ENCODE data around the gene AK8.
A peak's percentile ranks its signal among the peaks of the same experiment; 100 is the strongest.

AK8 gene

DNA sequence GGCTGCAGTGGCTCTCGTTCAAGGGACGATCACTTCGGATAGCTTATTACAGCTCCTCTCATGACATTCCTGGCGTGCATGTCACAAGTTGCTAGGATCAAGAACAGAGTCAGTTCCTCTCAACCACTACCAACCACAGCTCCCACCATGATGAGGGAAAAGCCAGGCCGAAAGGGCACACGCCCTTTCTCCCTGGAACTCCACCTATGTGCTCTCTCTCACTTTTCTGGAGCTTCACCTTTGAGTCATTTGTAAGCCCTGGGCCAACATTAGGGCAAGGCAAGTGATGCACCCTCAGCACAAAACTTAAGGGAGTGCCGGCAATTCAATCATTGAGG is 2.2 kb upstream of the AK8 start:
- no peak for DNase-seq (ENCODE audit: low spot score)
- TF ChIP-seq, protein P1, sequence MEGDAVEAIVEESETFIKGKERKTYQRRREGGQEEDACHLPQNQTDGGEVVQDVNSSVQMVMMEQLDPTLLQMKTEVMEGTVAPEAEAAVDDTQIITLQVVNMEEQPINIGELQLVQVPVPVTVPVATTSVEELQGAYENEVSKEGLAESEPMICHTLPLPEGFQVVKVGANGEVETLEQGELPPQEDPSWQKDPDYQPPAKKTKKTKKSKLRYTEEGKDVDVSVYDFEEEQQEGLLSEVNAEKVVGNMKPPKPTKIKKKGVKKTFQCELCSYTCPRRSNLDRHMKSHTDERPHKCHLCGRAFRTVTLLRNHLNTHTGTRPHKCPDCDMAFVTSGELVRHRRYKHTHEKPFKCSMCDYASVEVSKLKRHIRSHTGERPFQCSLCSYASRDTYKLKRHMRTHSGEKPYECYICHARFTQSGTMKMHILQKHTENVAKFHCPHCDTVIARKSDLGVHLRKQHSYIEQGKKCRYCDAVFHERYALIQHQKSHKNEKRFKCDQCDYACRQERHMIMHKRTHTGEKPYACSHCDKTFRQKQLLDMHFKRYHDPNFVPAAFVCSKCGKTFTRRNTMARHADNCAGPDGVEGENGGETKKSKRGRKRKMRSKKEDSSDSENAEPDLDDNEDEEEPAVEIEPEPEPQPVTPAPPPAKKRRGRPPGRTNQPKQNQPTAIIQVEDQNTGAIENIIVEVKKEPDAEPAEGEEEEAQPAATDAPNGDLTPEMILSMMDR (IDR thresholded peaks at IDR 0.05; ENCODE audit: extremely low read depth, missing control alignments), result no peak

DNA sequence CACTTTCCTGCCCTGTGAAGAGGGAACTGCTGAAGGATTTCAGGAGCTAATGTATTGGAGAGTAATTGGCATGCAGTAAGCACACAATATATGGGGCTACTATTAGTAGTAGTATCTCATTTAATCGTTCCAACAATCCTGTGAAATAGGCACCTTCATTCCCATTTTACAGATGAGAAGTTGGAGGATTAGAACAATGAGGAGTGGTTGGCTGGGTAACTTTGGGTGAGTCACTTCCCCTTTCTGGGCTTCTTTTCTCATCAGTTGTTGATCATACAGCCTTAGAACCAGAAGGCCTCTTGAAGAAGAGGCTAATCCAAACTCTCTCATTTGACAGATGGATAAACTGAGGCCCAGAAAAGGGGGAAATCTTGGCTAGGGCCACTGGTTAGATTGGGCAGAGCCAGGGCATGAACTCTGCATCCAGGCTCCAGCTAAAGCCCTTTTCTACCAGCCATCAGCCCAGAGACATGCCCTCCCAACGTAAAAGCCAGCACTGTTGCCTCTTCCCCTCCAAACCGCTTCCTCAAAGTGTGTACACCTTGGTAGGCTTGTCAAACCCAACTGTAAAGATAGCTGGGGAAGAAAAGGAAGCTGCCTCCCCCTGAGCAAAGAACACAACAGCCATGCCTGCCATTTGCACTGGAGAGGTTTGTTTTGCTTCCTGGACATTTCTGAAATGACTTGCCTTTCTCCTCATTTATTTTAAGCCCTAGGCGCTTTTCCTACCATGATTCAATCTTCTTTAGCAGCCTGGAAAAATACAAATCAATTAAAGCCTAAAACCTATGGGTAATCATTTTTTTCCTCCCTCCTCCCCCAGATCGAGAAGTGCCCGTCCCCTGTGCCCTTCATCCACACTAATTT is 1.6 kb upstream of the AK8 start:
- TF ChIP-seq, protein P1 (IDR thresholded peaks at IDR 0.05; ENCODE audit: extremely low read depth, missing control alignments), result no peak
- DNase-seq (ENCODE audit: low spot score), result no peak

DNA sequence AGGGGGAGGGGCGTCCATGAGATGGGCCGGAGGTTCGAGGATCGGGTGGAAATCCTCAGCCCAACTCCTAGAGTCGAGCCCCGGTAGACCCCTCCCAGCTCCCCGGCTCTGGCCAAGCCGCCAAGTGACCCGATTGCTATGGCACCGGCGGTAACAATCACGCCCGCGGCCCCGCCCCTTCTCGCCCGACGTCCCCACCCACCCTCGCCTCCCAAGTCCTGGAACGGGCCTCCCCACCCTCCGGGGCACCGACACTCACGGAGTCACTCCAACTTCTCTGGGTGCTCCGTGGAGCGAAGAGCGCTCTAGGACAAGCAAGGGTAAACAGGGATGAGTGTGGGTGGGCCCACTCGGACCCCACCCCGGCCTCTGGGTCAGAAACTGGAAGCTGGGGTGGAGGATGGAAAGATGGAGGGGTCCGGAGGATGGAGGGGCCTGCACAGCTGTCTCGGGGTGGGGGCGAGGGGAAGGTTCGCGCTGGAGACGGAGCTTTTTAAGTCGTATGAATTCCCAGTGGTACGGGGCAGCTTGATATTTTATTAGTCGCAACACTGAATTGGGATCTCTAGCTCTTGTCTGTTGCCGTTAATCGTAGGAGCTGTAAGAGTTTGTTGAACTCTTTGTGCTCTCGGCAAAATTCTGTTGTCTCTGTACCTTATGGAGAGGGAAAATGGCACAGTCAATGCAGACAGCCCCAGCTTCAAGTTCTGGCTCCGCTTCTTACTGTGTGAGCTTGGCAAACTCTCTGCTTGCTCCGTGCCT is 792 bp upstream of the AK8 start, which contains the start of gene SPACA9:
SPACA9 (plus strand) TSS at position 204 of the 762 bp plus-strand sequence. CDS start 5,050 bp downstream, outside the sequence.
- peak; percentile 64 for DNase-seq (ENCODE audit: low spot score)

DNA sequence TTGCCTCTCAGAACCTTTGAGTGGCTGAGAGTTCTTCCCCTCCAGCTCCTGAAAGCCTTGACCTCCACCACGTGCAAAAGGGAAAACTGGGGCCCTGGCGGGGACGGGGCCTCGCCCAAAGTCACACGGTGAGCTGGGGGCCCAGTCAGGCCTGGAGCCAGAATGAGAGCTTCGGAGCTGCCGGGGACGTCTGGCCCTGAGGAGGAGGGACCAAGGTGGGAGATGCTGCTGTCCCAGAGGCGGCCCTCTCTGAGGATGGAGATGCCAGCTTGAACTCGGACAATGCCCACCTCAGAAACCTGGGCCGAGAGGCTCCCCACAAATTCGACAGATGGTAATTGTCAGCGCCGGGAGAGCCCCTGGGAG is 643 bp downstream of the AK8 start:
- no peak for DNase-seq (ENCODE audit: low spot score)
- TF ChIP-seq, protein P1 (IDR thresholded peaks at IDR 0.05; ENCODE audit: extremely low read depth, missing control alignments), result no peak

More for the DNA sequence above, 792 bp upstream of the AK8 start, which contains the start of gene SPACA9:
- TF ChIP-seq, protein P1 (IDR thresholded peaks at IDR 0.05; ENCODE audit: extremely low read depth, missing control alignments), result no peak

DNA sequence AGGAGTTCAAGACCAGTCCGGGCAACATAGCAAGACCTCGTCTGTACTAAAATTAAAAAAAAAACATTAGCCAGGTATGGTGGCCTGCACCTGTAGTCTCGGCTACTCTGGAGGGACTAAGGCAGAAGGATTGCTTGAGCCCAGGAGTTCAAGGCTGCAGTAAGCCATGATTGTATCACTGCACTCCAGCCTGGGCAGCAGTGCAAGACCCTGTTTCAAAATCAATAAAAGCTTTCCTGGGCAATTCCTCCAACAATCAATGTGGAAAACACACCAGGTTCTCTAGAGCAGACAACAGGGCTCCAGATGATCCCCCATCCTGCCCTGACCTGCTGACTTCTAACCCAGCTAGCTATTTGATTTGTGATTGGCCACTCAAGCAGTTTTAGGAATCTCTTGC is 1.2 kb downstream of the AK8 start:
- DNase-seq (ENCODE audit: low spot score), result no peak
- TF ChIP-seq, protein P1 (IDR thresholded peaks at IDR 0.05; ENCODE audit: extremely low read depth, missing control alignments), result no peak

DNA sequence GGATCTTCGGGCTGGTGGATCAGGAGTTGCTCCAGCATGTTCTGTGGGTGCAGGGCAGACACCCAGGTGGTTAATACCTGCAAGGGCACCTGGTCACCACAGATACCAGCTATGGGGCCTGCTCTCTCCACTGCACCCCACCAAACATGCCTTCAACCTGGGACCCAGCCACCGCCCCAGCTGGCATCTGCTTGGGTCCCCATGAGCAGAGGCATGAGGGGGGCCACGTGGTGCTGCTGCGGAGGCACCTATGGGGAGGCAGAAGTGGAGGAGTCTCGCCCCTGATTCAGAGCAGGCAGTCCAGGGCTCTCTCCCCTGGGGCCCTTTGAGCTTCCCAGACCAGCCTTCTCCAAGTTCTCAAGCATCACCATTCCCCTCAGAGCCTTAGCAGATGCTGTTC is 2.9 kb downstream of the AK8 start:
- DNase-seq (ENCODE audit: low spot score), result no peak

More for the DNA sequence above, 2.9 kb downstream of the AK8 start:
- TF ChIP-seq, protein P1 (IDR thresholded peaks at IDR 0.05; ENCODE audit: extremely low read depth, missing control alignments), result no peak

Data from GM20000 (cell line).